ENCODE measurements around the gene CPNE5.

Gene CPNE5

GRCh38 chr6:36873115-36873514, 33.9 kb upstream of the CPNE5 start:
- TF ChIP-seq CTCF (IDR thresholded peaks at IDR 0.05; ENCODE audit: poor library complexity, severe bottlenecking): no peak
- no peak for DNase-seq (ENCODE audit: low spot score)
- no peaks in the 10 kb centered on the region for H3K9me3 ChIP-seq (ENCODE audit: severe bottlenecking)
- H3K27ac ChIP-seq (ENCODE audit: poor library complexity, severe bottlenecking): no peak overlapping the region
- no peak overlapping the region for H3K4me3 ChIP-seq (ENCODE audit: severe bottlenecking)
- peaks cover 52% of the 10 kb centered on the region for H3K36me3 ChIP-seq (ENCODE audit: low read depth)
- no peaks in the 10 kb centered on the region for H3K27me3 ChIP-seq (ENCODE audit: insufficient read depth, poor library complexity, severe bottlenecking)
- ATAC-seq (ENCODE audit: low read depth): no peak
- peaks cover 14% of the 10 kb centered on the region for H3K4me1 ChIP-seq (ENCODE audit: insufficient read depth, poor library complexity, severe bottlenecking)

GRCh38 chr6:36871686-36872085, 32.4 kb upstream of the CPNE5 start:
- DNase-seq (ENCODE audit: low spot score) (no peak), ATAC-seq (ENCODE audit: low read depth) (no peak)
- TF ChIP-seq CTCF (IDR thresholded peaks at IDR 0.05; ENCODE audit: poor library complexity, severe bottlenecking): no peak
- H3K36me3 ChIP-seq (ENCODE audit: low read depth): peaks cover 66% of the 10 kb centered on the region
- H3K27me3 ChIP-seq (ENCODE audit: insufficient read depth, poor library complexity, severe bottlenecking): no peaks in the 10 kb centered on the region
- no peak overlapping the region for H3K4me3 ChIP-seq (ENCODE audit: severe bottlenecking)
- H3K9me3 ChIP-seq (ENCODE audit: severe bottlenecking): no peaks in the 10 kb centered on the region
- H3K4me1 ChIP-seq (ENCODE audit: insufficient read depth, poor library complexity, severe bottlenecking): peaks cover 14% of the 10 kb centered on the region
- H3K27ac ChIP-seq (ENCODE audit: poor library complexity, severe bottlenecking): no peak overlapping the region

- peaks cover 4% of the 10 kb centered on the region for H3K4me1 ChIP-seq (ENCODE audit: insufficient read depth, poor library complexity, severe bottlenecking)
- peaks cover 94% of the 10 kb centered on the region for H3K36me3 ChIP-seq (ENCODE audit: low read depth)
- H3K27me3 ChIP-seq (ENCODE audit: insufficient read depth, poor library complexity, severe bottlenecking): no peaks in the 10 kb centered on the region
- ATAC-seq (ENCODE audit: low read depth): no peak
- TF ChIP-seq CTCF (IDR thresholded peaks at IDR 0.05; ENCODE audit: poor library complexity, severe bottlenecking): no peak
- DNase-seq (ENCODE audit: low spot score): no peak
- H3K9me3 ChIP-seq (ENCODE audit: severe bottlenecking): no peaks in the 10 kb centered on the region
- no peak overlapping the region for H3K4me3 ChIP-seq (ENCODE audit: severe bottlenecking)
- no peak overlapping the region for H3K27ac ChIP-seq (ENCODE audit: poor library complexity, severe bottlenecking)
Observed at GRCh38 chr6:36867471-36868224, 28.4 kb upstream of the CPNE5 start.

- H3K27ac ChIP-seq (ENCODE audit: poor library complexity, severe bottlenecking): no peak overlapping the region
- ATAC-seq (ENCODE audit: low read depth) (no peak), DNase-seq (ENCODE audit: low spot score) (no peak)
- no peak overlapping the region for H3K4me3 ChIP-seq (ENCODE audit: severe bottlenecking)
- TF ChIP-seq CTCF (IDR thresholded peaks at IDR 0.05; ENCODE audit: poor library complexity, severe bottlenecking): no peak
- no peaks in the 10 kb centered on the region for H3K27me3 ChIP-seq (ENCODE audit: insufficient read depth, poor library complexity, severe bottlenecking)
- peaks cover 11% of the 10 kb centered on the region for H3K4me1 ChIP-seq (ENCODE audit: insufficient read depth, poor library complexity, severe bottlenecking)
- no peaks in the 10 kb centered on the region for H3K9me3 ChIP-seq (ENCODE audit: severe bottlenecking)
- peaks cover 92% of the 10 kb centered on the region for H3K36me3 ChIP-seq (ENCODE audit: low read depth)
Observed at GRCh38 chr6:36865835-36866234, 26.6 kb upstream of the CPNE5 start.

Data from RWPE2 (cell line).